GM19455 (cell line): Measurements from ENCODE around the gene RPL36.

ENCODE experiments used
- ATAC-seq: cut with Tn5 transposase; IDR thresholded peaks from one replicate; pipeline ENCODE4 v1.9.1; 2021; ENCODE audit not compliant: unreplicated experiment

Gene RPL36

DNA sequence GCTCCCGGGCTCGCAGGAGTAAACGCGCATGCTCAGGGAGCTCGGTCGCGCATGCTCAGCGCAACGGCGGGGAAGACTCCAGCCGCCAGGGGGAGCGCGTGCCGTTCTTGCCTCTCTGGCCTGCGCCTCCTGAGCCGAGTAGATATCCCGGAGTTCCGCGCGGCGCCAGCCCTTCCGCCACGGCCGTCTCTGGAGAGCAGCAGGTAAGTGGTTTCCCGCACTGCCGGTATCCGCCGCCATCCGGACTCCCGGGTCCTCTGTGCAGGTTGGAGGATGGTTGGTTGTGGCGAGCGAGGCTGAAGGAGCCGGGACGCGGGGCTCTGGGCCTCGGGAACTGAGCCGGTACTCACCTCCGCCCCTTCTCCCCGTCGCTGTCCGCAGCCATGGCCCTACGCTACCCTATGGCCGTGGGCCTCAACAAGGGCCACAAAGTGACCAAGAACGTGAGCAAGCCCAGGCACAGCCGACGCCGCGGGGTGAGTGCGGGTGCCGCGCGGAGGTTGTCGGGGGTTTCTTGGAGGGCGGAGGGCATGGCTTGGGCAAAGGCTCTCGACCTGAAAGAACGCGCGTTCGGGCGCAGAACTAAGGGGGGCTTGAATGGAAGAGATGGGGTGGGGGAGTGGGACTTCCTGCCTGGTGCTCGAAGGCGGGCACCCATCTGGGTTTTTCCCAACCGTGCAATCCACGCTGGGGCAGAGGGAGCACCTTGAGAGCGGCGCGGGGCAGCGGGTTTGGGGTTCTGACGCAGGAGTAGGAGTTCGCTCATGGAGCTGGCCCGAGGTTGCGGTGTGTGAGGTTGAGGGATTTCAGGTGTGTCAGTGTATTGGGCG is at the start of gene RPL36:
RPL36 (plus strand) TSS at position 171 of the 830 bp plus-strand sequence; CDS start at position 384, 213 bp downstream.
- no peak for ATAC-seq

DNA sequence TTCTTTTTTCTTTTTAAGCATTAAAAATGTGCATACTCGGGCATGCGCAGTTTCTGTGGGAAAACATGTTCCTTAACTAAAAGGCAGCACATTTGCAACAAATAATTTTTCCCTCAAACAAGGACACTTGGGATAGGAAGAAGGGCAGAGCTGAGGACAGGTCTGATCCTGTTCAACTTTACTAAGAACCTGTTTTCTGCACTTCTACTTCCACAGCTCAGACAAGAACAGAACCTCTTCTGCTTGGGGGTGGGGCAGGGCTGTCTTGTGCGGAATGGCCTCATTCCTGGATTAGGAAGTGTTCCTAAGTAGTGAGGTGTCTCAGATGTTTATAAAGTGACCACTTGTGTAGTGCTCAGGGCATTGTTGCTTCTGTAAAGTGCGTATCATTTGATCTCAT is 48.9 kb upstream of the RPL36 start:
- ATAC-seq = no peak

- ATAC-seq = no peak
These were observed 47.9 kb upstream of the RPL36 start for GRCh38 chr19:5642204-5642603.

- ATAC-seq = no peak
These were observed 47.0 kb upstream of the RPL36 start for GRCh38 chr19:5643060-5643459.

DNA sequence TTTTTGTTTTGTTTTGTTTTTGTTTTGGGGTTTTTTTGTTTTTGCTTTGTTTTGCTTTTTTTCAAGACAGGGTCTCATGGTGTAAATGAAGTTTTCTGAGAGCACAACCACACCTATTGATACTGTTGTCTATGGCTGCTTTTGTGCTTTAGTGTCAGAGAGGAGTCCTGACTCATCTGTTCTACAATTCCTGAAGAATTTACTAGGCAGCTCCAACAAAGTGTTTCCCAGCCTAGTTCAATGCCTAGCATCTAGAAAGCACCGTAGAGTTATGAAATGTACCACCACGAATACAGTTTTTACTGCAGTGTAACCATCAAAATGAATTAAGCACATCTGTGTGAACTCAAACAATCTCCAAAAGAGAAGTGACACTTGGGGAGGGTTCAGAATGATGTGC is 46.1 kb upstream of the RPL36 start:
- no peak for ATAC-seq

GRCh38 chr19:5645409-5645808 is 44.7 kb upstream of the RPL36 start:
- no peak for ATAC-seq

DNA sequence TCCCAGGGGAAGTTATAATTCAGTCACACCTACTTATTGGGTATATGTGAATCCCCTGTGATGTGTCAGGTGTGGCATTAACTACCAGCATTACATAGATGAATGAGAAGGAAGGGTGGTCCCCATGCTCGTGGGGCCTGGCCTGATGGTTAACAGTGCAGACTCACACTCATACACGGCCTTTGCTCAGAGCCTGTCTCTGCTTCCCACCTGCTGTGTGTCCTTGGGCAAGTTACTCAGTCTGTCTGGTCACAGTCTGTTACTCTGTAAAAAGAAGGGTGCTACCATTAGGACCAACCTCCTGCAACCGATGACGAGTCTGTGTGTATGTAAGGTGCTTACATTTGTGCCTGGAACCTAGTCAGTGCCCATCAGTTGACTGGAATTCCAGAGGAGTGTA is 43.4 kb upstream of the RPL36 start:
- no peak for ATAC-seq

- no peak for ATAC-seq
These were observed 41.6 kb upstream of the RPL36 start for GRCh38 chr19:5648464-5648863.

- ATAC-seq = no peak
These were observed 38.7 kb upstream of the RPL36 start for GRCh38 chr19:5651361-5651760.

DNA sequence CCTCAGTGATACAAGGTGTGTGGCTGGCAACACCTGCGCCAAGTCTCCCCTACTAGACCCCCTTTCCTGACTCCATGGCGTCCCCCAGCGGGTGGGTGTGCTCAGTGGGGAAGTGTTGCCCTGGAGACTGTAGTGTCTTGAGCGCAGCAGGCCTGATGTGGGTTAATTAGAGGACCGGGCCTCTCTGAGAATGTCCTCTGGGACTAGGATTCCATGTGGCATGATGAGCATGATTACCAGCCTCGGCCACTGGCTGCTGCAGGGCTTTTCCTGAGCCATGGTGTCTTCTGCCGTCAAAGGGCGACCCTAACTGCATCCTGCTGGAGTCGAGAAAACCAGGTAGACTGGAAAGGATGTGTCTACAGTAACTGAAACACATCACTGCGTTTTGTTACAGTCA is 37.8 kb upstream of the RPL36 start:
- no peak for ATAC-seq

GRCh38 chr19:5654931-5655330 is 35.2 kb upstream of the RPL36 start:
- no peak for ATAC-seq

DNA sequence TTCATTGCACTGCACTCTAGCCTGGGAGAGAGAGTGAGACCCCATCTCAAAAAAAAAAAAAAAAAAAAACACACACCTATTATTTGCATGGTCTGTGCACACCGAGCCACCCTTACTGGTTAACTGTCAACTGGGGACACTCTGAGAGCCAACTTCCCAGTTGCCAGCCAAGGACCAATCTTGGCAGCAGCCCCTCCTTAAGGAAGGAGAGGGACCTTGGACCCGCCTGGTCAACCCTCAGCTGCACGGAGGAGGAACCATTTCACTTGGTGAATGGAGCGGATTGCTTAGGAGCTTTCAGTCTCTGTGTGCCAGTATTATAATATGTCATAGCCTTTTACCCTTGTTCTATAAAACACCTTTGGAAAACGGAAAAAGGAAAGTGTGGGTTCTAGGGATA is 34.7 kb upstream of the RPL36 start:
- no peak for ATAC-seq

DNA sequence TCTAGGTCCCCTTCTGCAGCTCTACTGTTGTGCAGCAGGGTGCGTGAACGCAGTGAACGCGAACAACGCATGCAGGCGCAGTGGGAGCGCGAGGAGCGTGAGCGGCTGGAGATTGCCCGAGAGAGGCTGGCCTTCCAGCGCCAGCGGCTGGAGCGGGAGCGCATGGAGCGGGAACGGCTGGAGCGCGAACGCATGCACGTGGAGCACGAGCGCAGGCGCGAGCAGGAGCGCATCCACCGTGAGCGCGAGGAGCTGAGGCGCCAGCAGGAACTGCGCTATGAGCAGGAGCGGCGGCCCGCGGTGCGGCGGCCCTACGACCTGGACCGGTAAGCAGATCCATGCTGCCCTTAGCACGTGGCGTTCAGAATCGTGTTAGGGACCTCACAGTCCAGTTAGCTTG is 28.6 kb upstream of the RPL36 start:
- ATAC-seq = no peak

DNA sequence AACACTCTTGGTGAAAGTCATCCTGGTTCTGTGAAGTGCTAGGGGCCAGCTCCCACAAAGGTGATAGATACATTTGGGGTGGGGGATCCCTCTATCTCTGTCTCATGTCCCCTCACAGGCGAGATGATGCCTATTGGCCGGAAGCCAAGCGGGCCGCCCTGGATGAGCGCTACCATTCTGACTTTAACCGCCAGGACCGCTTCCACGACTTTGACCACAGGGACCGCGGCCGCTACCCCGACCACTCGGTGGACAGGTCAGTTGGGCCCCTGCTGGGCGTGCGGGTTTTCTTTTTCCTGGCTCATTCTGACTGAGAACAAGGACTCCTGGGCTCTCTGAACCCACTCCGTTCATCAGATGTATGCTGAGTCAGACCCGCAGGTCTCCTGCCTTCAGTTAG is 26.2 kb upstream of the RPL36 start:
- no peak for ATAC-seq

DNA sequence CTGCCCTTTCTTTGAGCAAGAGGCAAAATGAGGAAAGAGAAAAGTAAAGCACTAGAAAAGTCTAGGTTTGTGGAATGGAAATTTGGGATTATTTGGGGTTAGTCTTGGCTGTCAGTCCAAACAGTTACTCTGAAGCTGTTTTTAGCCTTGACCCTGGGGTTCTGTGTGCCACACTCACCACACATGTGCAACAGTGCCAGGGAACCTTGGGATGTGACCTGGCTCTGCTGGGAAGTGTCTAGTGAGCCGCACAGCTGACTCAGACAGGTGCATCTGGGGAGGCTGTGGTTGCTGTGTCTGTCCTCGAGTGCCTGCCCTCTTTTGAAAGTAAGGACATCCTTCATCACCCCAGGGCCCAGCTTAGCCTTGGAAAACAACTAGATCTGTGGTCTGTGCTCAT is 25.6 kb upstream of the RPL36 start:
- ATAC-seq = no peak

DNA sequence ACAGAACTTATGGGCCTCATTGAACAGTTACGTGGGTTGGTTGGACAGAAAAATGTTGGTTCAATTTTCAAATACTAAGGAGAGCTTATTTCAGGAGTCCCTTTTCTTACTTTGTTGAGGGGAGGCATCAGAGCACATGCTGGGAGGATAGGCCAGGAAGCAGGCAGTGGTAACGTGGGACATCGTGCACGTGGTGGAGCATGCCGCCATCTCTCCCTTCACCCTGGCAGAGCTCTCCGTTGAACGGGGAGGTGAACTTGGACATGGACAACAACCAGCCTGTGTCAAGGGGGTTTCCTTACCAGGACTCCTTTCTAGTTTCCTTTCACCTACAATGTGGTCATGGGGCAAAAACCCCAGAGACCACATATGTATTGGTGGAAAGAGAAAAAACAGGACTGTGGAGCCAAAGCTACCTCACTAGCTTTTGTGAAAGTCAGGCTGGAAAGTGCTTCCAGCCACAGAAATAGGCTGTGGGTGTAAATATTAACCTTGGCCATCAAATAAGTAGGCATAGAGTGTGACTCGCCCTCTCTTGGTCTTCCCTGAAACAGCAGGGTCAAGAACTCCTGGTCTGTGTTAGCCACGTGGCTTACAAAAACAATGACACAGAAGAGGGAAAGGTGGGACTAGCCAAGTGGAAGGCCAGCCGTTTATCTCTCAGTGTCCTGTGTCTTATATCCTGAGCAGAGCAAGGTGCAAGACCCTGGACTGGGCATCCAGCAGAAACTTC is 24.1 kb upstream of the RPL36 start:
- no peak for ATAC-seq

DNA sequence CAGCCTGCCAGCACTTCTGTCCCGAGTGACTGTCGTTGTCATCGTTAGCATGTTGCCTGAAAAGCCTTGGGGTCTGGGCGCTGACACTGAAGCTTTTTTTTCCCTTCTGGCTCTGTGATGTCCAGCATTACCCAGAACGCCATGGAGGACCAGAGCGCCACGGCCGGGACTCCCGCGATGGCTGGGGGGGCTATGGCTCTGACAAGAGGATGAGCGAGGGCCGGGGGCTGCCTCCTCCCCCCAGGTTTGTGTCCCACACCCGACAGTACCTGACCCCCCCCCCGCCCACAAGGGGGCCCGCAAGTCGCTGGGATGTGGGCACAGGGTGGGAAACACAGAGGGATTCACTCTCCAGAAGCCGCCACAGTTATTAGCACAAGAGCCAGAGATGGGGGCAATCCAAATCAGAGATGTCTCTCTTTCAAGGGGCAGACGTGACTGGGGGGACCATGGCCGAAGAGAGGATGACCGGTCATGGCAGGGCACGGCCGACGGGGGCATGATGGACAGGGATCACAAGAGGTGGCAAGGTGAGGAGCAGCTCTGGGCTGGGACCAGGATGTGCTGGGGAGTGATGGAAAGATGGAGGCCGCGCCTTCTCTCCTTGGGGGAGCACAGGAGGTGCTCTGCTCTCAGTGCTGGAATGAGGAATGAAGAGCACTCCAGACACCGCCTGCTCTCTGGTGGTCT is 23.0 kb upstream of the RPL36 start:
- ATAC-seq = no peak

GRCh38 chr19:5667751-5668271 is 22.3 kb upstream of the RPL36 start:
- no peak for ATAC-seq

- no peak for ATAC-seq
These were observed 20.9 kb upstream of the RPL36 start for GRCh38 chr19:5669212-5669611.

DNA sequence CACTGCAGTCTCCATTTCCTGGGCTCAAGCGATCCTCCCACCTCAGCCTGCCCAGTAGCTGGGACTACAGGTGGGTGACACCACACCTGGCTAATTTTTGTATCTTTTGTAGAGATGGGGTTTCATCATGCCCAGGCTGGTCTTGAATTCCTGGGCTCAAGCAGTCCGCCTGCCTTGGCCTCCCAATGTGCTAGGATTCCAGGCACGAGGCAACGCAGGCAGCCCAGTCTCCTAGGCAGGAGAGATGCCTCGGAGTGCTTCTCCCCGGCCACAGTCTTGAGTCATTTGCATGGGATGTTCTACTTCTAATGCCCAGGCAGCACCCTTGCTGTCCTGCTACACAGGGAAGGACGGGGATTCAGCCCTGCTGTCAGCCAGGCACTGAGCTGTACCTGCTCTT is 18.5 kb upstream of the RPL36 start:
- ATAC-seq = no peak

DNA sequence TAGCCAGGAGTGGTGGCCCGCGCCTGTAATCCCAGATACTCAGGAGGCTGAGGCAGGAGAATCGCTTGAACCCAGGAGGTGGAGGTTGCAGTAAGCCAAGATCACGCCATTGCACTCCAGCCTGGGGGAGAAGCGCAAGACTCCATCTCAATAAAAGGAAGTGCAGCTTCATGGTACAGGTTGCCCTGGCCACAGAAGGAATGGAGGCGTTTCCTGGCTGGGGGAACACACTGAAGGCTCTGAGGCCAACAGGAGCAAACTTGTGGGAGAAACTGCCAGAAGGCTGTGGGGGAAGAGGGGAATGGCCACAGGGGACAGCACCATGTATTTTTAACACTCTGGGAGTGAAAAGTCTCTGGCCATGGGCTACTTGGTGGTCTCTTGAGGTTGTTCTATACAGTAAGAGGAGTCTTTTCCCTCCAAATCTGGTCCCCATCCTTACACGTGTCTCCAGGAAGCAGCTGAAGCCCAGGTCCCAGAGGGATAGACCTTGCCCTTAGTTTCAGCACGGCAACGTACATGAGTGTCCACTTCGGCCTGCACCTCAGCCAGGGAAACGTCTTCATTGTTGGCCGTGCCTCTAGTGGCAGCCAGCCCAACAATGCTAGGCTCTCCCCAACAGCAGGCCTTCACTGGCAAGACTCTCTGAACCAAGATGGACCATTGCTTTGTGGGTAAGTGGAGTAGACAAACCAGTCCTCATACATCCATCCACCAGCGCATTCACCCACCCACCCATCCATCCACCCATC is 17.2 kb upstream of the RPL36 start:
- ATAC-seq = no peak
